Measurements from ENCODE around the gene LCP1. TPM values are rescaled to one million over a fixed set of nuclear protein-coding genes. Genes with fewer than 3 reads are reported as not detected.
"Not testable (repeated sequence)": the region's sequence is repeated elsewhere in the genome, so short reads cannot be mapped to it uniquely, and the experiment has no call there.

Gene LCP1
- polyA plus RNA-seq (2012; ENCODE audit: insufficient read depth, insufficient read length, low read depth) = 12.7 TPM

- no peaks in the 10 kb centered on the region for H3K9me3 ChIP-seq
- no peaks in the 10 kb centered on the region for H3K27me3 ChIP-seq
- no peaks in the 10 kb centered on the region for H3K4me1 ChIP-seq
- no peak for TF ChIP-seq CTCF (IDR thresholded peaks at IDR 0.05; ENCODE audit: low read depth, low read length)
- H3K4me3 ChIP-seq (ENCODE audit: low read depth, low read length) = no peak within 1 kb of the TSS
- DNase-seq = no peak
- H3K36me3 ChIP-seq = no peaks in the 10 kb centered on the region
These were observed at the start of gene LCP1 for GRCh38 chr13:46181840-46182490. Gene LCP1, minus strand, starts transcription at chr13:46182177. Its CDS starts 22,515 bp downstream, at chr13:46159662.

- DNase-seq = no peak
- TF ChIP-seq CTCF (IDR thresholded peaks at IDR 0.05; ENCODE audit: low read depth, low read length) = no peak
- Histone ChIP-seq H3K36me3 (no peaks in the 10 kb centered on the region), H3K9me3 (no peaks in the 10 kb centered on the region), H3K27me3 (no peaks in the 10 kb centered on the region), H3K4me3 (ENCODE audit: low read depth, low read length) (no peak overlapping the region), H3K4me1 (no peaks in the 10 kb centered on the region)
These were observed 47.3 kb upstream of the LCP1 start for GRCh38 chr13:46229251-46229650.

- H3K27me3 ChIP-seq; DNase-seq; H3K4me1 ChIP-seq; H3K9me3 ChIP-seq; H3K36me3 ChIP-seq; H3K4me3 ChIP-seq (ENCODE audit: low read depth, low read length): not testable (repeated sequence)
These were observed 38.3 kb upstream of the LCP1 start for GRCh38 chr13:46220234-46220633.

- H3K36me3 ChIP-seq = not testable (repeated sequence)
These were observed 32.8 kb upstream of the LCP1 start for GRCh38 chr13:46214741-46215140.

GRCh38 chr13:46213242-46213641, 31.3 kb upstream of the LCP1 start:
- peaks cover 25% of the 10 kb centered on the region for H3K27me3 ChIP-seq
- no peaks in the 10 kb centered on the region for H3K9me3 ChIP-seq
- no peaks in the 10 kb centered on the region for H3K4me1 ChIP-seq
- DNase-seq = no peak
- no peak for TF ChIP-seq CTCF (IDR thresholded peaks at IDR 0.05; ENCODE audit: low read depth, low read length)
- no peaks in the 10 kb centered on the region for H3K36me3 ChIP-seq
- H3K4me3 ChIP-seq (ENCODE audit: low read depth, low read length) = no peak overlapping the region

More at GRCh38 chr13:46214741-46215140, 32.8 kb upstream of the LCP1 start:
- not testable (repeated sequence) for H3K4me1 ChIP-seq; DNase-seq; H3K9me3 ChIP-seq; H3K4me3 ChIP-seq (ENCODE audit: low read depth, low read length)
- peaks cover 23% of the 10 kb centered on the region for H3K27me3 ChIP-seq

GRCh38 chr13:46211483-46212351, 29.7 kb upstream of the LCP1 start, which contains the start of gene LRRC63:
Gene LRRC63, plus strand, starts transcription at chr13:46211928. Its CDS starts 1,107 bp downstream, at chr13:46213035.
- no peaks in the 10 kb centered on the region for H3K9me3 ChIP-seq
- no peaks in the 10 kb centered on the region for H3K4me1 ChIP-seq
- no peaks in the 10 kb centered on the region for H3K36me3 ChIP-seq
- H3K4me3 ChIP-seq (ENCODE audit: low read depth, low read length) = peak within 1 kb of the TSS; percentile 56
- peak; percentile 79 for DNase-seq
- H3K27me3 ChIP-seq = peaks cover 25% of the 10 kb centered on the region
- no peak for TF ChIP-seq CTCF (IDR thresholded peaks at IDR 0.05; ENCODE audit: low read depth, low read length)

- no peaks in the 10 kb centered on the region for H3K9me3 ChIP-seq
- no peaks in the 10 kb centered on the region for H3K4me1 ChIP-seq
- peaks cover 25% of the 10 kb centered on the region for H3K27me3 ChIP-seq
- peak overlapping the region; percentile 56 for H3K4me3 ChIP-seq (ENCODE audit: low read depth, low read length)
- H3K36me3 ChIP-seq = no peaks in the 10 kb centered on the region
- no peak for DNase-seq
- no peak for TF ChIP-seq CTCF (IDR thresholded peaks at IDR 0.05; ENCODE audit: low read depth, low read length)
These were observed 29.1 kb upstream of the LCP1 start for GRCh38 chr13:46211116-46211482.
